ENCODE results near the gene RITA1.

Gene RITA1

GRCh38 chr12:113174461-113175384 lies 10.8 kb upstream of the RITA1 start:
- peak; percentile 66 for DNase-seq

DNA sequence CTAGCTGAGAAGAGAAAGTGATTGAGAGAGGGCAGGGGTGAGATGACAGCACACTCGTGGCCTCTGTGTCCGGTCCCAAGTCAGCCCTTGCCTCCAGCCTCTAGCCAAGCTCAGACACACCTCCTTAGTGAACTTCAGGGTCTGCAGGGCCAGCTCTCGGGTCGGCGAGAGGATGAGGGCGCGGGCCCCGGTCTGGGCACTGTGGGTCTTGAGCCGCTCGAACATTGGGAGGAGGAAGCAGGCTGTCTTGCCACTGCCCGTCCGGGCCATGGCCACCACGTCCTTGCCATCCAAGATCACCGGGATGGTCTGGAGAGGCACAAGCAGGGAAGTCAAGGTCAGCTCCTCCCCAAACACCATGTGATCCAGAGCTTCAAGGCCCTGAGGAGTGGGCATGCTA lies 6.5 kb upstream of the RITA1 start:
- no peak for DNase-seq

DNA sequence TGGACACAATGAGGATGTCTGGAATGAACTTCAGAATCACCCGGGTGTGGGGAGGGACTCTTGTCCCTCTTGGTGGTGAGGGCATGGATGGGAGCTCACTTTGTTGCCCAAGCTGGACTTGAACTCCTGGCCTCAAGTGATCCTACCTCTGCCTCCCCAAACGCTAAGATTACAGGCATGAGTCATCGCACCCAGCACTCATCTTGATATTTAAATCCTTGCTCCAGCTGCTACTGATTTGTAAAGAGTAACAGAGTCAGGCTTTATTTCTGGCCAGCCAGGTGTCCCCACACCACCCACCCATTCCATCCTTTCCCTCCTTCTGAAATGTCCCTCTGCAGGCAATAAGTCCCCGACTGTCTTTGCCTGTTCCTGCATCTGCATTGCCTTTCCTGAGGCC lies 5.2 kb upstream of the RITA1 start:
- DNase-seq = no peak

DNA sequence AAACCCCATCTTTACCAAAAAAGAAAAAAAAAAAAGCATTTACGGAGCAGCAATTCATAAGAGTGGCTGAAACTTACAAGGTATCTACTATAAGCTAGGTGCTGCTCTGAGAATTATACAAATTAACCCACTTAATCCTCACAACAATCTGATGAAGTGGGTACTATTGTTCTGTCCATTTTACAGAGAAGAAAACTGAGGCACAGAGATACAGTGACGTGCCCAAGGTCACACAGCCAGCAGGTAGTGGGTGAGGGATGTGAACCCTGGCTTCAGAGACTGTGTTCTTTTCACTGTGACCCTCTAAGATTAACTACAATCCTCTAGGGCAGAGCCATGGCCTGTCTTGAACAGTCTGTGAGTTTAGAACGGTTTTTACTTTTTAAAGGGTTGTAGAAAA lies 3.5 kb upstream of the RITA1 start:
- no peak for DNase-seq

- DNase-seq = no peak
Measured at GRCh38 chr12:113183030-113183589, 2.4 kb upstream of the RITA1 start.

- no peak for DNase-seq
Measured at GRCh38 chr12:113184098-113184899, 1.2 kb upstream of the RITA1 start.

GRCh38 chr12:113184900-113185179 lies 681 bp upstream of the RITA1 start:
- DNase-seq = peak; percentile 99

- no peak for DNase-seq
Measured at GRCh38 chr12:113186033-113186365, 478 bp downstream of the RITA1 start.

GRCh38 chr12:113186666-113187325 lies 1.3 kb downstream of the RITA1 start:
- no peak for DNase-seq

GRCh38 chr12:113189361-113189760 lies 3.8 kb downstream of the RITA1 start:
- DNase-seq = no peak

DNA sequence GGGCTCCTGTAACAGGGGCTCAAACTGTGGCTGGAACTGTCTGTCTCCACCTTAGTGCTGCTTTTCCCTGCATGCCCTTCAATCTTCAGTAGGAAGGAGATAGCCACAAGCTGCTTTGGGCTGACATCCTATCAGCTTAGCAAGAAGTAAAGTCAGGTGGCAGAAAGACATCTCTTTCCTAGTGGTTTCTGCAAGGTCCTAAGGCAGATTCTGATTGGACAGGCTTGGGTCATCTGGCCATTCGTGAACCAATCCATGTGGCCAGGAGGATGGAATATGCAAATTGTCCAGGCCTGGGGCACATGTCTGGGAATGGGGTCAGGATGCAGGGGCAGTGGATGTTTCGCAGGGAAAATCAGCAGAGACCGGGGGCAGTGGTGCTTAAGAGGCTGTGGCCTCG lies 5.2 kb downstream of the RITA1 start:
- no peak for DNase-seq

DNA sequence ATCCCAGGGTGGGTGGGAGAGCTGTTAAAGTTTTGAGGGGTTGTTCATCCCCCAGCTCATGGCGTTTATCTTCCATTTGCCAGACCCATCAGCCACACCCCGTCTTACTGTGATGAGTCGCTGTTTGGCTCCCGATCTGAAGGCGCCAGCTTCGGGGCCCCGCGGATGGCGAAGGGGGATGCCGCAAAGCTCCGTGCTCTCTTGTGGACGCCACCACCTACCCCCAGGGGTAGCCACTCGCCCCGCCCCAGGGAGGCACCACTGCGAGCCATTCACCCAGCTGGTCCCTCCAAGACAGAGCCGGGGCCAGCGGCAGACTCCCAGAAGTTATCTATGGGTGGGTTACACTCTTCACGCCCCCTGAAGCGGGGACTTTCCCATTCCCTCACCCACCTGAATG lies 5.7 kb downstream of the RITA1 start:
- DNase-seq = no peak

DNA sequence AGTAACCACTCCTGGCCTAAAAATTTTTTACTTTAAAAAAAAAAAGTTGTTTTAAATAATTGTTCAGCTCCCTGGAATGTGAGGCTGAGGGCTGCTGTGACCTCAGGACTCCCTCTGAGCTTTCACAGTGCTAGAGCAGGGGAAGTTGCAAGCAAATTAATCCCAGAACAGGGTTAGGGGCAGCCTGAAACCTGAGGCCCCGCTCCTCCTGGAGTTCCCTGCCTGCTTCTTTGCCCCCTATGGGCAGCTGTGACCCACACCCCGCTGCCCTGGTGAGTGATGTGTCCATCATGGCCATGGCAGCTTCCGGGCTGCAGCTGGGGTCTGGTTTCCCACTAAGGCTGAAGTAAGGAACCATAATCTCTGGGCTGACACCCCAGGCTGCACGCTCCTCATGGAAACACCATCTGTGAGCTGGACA lies 9.5 kb downstream of the RITA1 start:
- peak; percentile 26 for DNase-seq

DNA sequence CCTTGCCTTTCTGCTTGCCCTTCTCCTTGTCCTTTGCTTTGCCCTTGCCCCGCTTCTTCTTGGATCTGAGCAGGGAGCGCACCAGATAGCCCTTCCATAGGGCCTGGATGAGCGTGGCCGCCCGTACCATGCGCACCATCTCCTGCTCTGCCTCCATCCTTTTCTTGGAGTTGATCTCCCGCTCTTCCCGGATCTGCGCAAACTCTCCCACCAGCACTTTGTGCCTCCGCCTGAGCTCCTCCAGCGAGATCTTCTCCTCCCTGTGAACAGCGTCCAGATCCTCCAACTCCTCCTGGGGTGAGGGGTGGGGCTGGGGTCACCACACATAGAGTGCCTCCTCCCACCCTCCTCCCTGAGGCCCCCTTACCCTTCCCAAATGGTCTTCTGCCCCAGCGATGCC lies 10.1 kb downstream of the RITA1 start:
- no peak for DNase-seq

- no peak for DNase-seq
Measured at GRCh38 chr12:113196582-113196981, 11.1 kb downstream of the RITA1 start.

GRCh38 chr12:113196990-113197389 lies 11.5 kb downstream of the RITA1 start:
- DNase-seq = peak; percentile 36

DNA sequence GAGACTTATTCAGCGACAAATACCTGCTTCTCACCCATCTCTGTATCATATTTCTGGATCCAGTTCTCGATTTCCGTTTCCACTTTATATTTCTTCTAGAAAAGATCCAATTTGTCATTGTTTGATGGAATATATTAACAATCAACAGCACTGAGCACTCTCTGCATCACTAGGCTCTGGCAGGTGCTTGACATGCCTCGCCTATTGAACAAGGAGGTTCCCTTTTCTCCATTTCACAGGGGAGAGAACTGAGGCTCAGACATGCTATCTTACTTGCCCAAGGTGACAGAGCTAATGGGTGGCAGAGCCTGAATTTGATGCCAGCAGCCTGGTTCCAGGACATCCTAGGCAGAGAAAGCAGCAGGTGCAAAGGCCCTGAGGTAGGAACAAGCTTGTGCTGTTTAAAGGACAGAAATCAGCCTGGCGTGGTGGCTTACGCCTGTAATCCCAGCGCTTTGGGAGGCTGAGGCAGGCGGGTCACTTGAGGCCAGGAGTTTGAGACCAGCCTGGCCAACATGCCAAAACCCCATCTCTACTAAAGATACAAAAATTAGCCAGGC lies 12.1 kb downstream of the RITA1 start:
- DNase-seq = no peak

GRCh38 chr12:113198296-113198695 lies 12.8 kb downstream of the RITA1 start:
- no peak for DNase-seq

DNA sequence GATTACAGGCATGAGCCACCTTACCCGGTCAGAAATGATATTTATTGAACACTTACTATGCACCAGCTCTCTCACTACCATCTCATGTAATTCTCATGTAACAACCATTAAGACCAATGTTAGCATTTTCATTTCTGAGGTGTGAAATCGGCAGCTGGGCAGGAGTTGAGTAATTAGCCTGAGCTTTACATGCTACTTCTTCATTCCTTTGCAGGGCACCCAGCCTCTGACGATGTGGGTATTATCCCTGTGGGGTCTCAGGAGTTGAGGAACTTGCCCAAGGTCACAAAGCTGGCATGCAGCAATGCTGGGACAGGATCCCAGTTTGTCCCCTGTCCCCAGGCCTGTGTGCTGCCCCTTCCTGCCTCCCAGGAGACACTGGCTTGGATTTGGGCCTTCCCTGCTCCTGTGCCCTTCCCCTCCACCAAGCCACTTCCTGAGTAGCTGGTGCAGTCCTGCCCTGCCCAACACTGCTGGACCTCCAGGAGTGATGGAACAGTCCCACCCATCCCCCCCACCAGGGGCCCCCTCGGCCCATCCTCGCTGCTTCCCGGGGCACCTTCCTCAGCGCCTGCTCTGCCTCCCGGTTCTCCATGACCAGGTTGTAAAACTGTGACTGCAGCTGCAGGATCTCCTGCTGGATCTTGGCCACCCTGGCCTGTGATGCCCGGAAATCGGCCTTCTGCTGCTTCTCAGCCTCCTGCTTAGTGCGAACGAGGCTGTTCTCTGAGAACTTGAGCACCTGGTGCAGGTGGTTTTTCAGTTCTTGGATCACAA lies 14.7 kb downstream of the RITA1 start:
- no peak for DNase-seq

DNA sequence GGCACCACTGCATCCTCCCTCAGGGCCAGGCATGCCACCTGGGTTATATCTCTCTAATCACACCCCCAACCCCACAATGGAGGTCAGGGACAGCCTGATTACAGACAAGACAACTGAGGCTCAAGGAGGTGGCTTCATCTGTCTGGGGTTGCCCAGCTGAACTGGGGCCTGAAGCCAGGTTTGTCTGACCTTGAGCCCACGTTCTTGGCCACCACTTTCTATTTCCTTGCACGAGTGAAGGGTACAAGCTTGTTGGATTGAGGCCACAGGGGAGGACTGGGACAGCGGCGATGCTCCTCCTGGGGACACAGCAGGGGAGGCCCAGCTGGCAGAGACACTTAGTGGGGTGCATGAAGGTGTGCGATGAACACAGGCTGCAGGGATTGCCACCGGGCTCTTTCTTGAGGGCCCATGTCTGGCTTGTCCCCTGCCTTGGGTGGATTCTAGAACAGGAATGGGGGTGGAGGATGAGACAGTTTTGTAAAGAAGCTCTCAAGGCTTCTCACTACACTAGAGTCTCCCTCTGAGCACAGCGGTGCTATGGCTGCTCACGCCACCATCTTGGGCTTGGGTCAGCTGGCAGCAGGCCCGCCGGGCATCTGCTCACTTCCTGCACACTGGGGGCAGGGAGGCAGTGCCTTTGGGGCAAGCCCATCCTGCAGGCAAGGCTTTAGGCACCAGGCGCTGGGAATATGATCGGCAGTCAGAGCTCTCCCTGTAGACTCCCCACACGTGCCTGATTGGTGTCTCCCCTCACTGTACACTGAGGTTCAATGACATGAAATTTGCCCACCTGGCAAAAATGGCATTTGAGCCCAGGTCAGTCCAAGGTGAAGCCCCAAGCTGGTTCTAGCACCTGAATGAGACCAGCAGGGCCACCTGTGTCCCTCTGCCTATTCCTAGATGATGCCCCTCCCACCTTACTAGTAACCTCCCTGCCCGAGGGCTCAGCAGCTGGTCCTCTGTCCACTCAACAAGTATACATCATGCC lies 16.0 kb downstream of the RITA1 start:
- no peak for DNase-seq
